Right lobe of liver (tissue), 6 donors: Measurements from ENCODE around the gene OR6N1. TPM values are rescaled to one million over a fixed set of nuclear protein-coding genes. Genes with fewer than 3 reads are reported as not detected.

Experiments used
- ATAC-seq, 4 donors: fragments of 200-7000 bp; cut with Tn5 transposase; one replicate each; pipeline ENCODE4 v1.9.1; 2020; ENCODE audit warnings: mild to moderate bottlenecking in 4 of 4, moderate library complexity in 4 of 4
- DNase-seq, 3 donors: peaks; one replicate each; pipeline ENCODE4 v3.0.0-alpha.2; 2020
- H3K27ac ChIP-seq, 3 donors: fragments of 200-600 bp; one replicate each; pipeline ENCODE4 v1.8.0; 2022
- H3K27me3 ChIP-seq, 2 donors: fragments of 200-600 bp; one replicate each; pipeline ENCODE4 v1.8.0; 2022
- H3K36me3 ChIP-seq, 4 donors: fragments of 200-600 bp; sonication (generic) in 1 of 4; one replicate each; pipeline versions ENCODE4 v1.5.1 to v1.8.0; 2017 to 2022; ENCODE audit warnings: control low read depth in 1 of 4
- H3K4me1 ChIP-seq, 4 donors: fragments of 200-600 bp; sonication (generic) in 1 of 4; one replicate each; pipeline versions ENCODE4 v1.5.1 to v1.8.0; 2017 to 2022; ENCODE audit warnings: control low read depth in 1 of 4
- H3K4me3 ChIP-seq, 3 donors: fragments of 200-600 bp; one replicate each; pipeline ENCODE4 v1.8.0; 2022
- H3K9me3 ChIP-seq, 4 donors: fragments of 200-600 bp; sonication (generic) in 1 of 4; one replicate each; pipeline versions ENCODE4 v1.5.1 to v1.8.0; 2017 to 2022; ENCODE audit warnings: control low read depth in 1 of 4
- CTCF ChIP-seq, 4 donors: fragments of 200-600 bp in 3 of 4; fragments of 450-650 bp in 1 of 4; IDR thresholded peaks; one replicate each; pipeline versions ENCODE4 v1.5.1 to v1.8.0; 2016 to 2022; ENCODE audit warnings: antibody characterized with exemption in 4 of 4, mild to moderate bottlenecking in 2 of 4
- POLR2A ChIP-seq: fragments of 450-650 bp; IDR thresholded peaks from one replicate; pipeline ENCODE4 v1.6.1; 2017; ENCODE audit warnings: antibody characterized with exemption, mild to moderate bottlenecking
- WGBS: methylation state at CpG from one replicate; pipeline ENCODE4 v1.1.6; 2018; ENCODE audit warnings: low coverage, low lambda C conversion rate; ENCODE audit not compliant: insufficient coverage; ENCODE audit errors: missing lambda C conversion rate; 5-methylcytosine and 5-hydroxymethylcytosine counted together
- intact Hi-C, 2 donors: fragments of 100-400 bp; cut with DNase I; formaldehyde crosslinking; loops; one replicate each; pipeline versions ENCODE4 v1.11.2 to v1.14.1; 2022
- total RNA-seq, 6 experiments: library from RNA; depleted of rRNA in 2 of 6; stranded (reverse); fragments of >200 nt in 2 of 6; fragmentation: NEBNext Ultra II Directional in 3 of 6; extraction: Animal tissue kit (Norgen Biotek cat#: 25700) in 3 of 6; gene quantifications; one replicate each; pipeline versions ENCODE4 v1.1.0 to v1.2.4, GENCODE V29; 2016 to 2023
- donor health status: DM: no; HTN: yes; CAD: no.
- donor health status: DM: no; HTN: no; CAD: no.
- donor health status: DM: no; HTN: no; CAD: no.
- donor health status: DM: no; HTN: yes; CAD: no.
- donor health status: DM: no; HTN: yes; CAD: no.

The OR6N1 gene
- total RNA-seq, 6 experiments from 2014 or later: not detected

- Histone ChIP-seq H3K27ac (no peak overlapping the region), H3K36me3 (no peaks in the 10 kb centered on the region), H3K4me1 (no peaks in the 10 kb centered on the region), H3K4me3 (no peak overlapping the region), H3K9me3 (no peaks in the 10 kb centered on the region), H3K27me3 (no peaks in the 10 kb centered on the region)
- 81% methylated on average over 5 of the region's 5 CpGs for WGBS
- DNase-seq (no peak), ATAC-seq (no peak)
- TF ChIP-seq CTCF (IDR thresholded peaks at IDR 0.05) (no peak), POLR2A (no peak)
- intact Hi-C loops: no loop called here
Measured at GRCh38 chr1:158724442-158724841, 47.6 kb downstream of the OR6N1 start.

GRCh38 chr1:158720620-158721019, 51.4 kb downstream of the OR6N1 start, which contains the start of gene OR6K3:
OR6K3 (minus strand) TSS chr1:158720720; CDS start chr1:158718115, 2,605 bp downstream.
- Histone ChIP-seq H3K27me3 (no peaks in the 10 kb centered on the region), H3K9me3 (no peaks in the 10 kb centered on the region), H3K36me3 (no peaks in the 10 kb centered on the region), H3K4me1 (no peaks in the 10 kb centered on the region), H3K27ac (no peak within 1 kb of the TSS), H3K4me3 (no peak within 1 kb of the TSS)
- TF ChIP-seq POLR2A: no peak
- TF ChIP-seq CTCF (IDR thresholded peaks at IDR 0.05): no peak
- WGBS: 41% methylated on average over 2 of the region's 2 CpGs
- ATAC-seq (no peak), DNase-seq (no peak)
- intact Hi-C loops: no loop called here

- Histone ChIP-seq H3K4me1 (no peaks in the 10 kb centered on the region), H3K4me3 (no peak overlapping the region), H3K27ac (no peak overlapping the region), H3K27me3 (no peaks in the 10 kb centered on the region), H3K36me3 (no peaks in the 10 kb centered on the region), H3K9me3 (no peaks in the 10 kb centered on the region)
- TF ChIP-seq POLR2A (no peak), CTCF (IDR thresholded peaks at IDR 0.05) (no peak)
- DNase-seq: no peak
- intact Hi-C loops: no loop called here
- 52% methylated on average over 3 of the region's 3 CpGs for WGBS
- ATAC-seq: no peak
Measured at GRCh38 chr1:158719664-158720063, 52.3 kb downstream of the OR6N1 start.

GRCh38 chr1:158717344-158717743, 54.7 kb downstream of the OR6N1 start:
- no peaks in the 10 kb centered on the region for H3K4me1 ChIP-seq
- H3K9me3 ChIP-seq: no peaks in the 10 kb centered on the region
- no peak overlapping the region for H3K27ac ChIP-seq
- H3K36me3 ChIP-seq: no peaks in the 10 kb centered on the region
- WGBS: 48% methylated on average over 3 of the region's 6 CpGs
- H3K4me3 ChIP-seq: no peak overlapping the region
- intact Hi-C loops: no loop called here
- no peaks in the 10 kb centered on the region for H3K27me3 ChIP-seq
- TF ChIP-seq POLR2A: no peak
- no peak for TF ChIP-seq CTCF (IDR thresholded peaks at IDR 0.05)
- ATAC-seq: no peak
- no peak for DNase-seq

- WGBS: 55% methylated on average over 1 of the region's 1 CpG
- no peaks in the 10 kb centered on the region for H3K36me3 ChIP-seq
- DNase-seq: no peak
- H3K4me1 ChIP-seq: no peaks in the 10 kb centered on the region
- H3K9me3 ChIP-seq: no peaks in the 10 kb centered on the region
- intact Hi-C loops: no loop called here
- no peaks in the 10 kb centered on the region for H3K27me3 ChIP-seq
- H3K27ac ChIP-seq: no peak overlapping the region
- ATAC-seq: no peak
- H3K4me3 ChIP-seq: no peak overlapping the region
- no peak for TF ChIP-seq POLR2A
- no peak for TF ChIP-seq CTCF (IDR thresholded peaks at IDR 0.05)
Measured at GRCh38 chr1:158716335-158716734, 55.7 kb downstream of the OR6N1 start.
